H1 (cell line): ENCODE measurements around the gene OR6C70. TPM values are rescaled to one million over a fixed set of nuclear protein-coding genes. Genes with fewer than 3 reads are reported as not detected.
A peak's percentile ranks its signal among the peaks of the same experiment; 100 is the strongest.

Experiments
- CTCF ChIA-PET: fragments of 300-600 bp; sonication (Branson Sonifier 250); formaldehyde crosslinking; loops from one replicate; lab custom pipeline; 2021; ENCODE audit not compliant: partially characterized antibody; lab: Charles Lee
- POLR2A ChIA-PET: fragments of 300-600 bp; sonication (Branson Sonifier 250); formaldehyde crosslinking; loops from one replicate; lab custom pipeline; 2021; ENCODE audit warnings: inconsistent platforms; ENCODE audit not compliant: partially characterized antibody; lab: Charles Lee
- DNase-seq, 2 experiments: peaks; one replicate each; pipeline versions ENCODE4 v3.0.0 to v3.0.0-alpha.2; 2010 to 2022; ENCODE audit warnings: low spot score in 2 of 2, low read depth in 1 of 2, mixed read lengths in 1 of 2
- FAIRE-seq: peaks from 2 replicates; lab custom pipeline; 2011; peaks lifted over from hg19 to GRCh38; lab: Jason Lieb, UNC
- H2AFZ ChIP-seq: 2 replicates; pipeline ENCODE4 v1.8.1; 2012; ENCODE audit warnings: low read length, inconsistent platforms
- H2AK5ac ChIP-seq: 2 replicates; pipeline ENCODE4 v1.6.1; 2013; ENCODE audit warnings: low read depth, low read length
- H2BK120ac ChIP-seq: replicated peaks from 2 replicates; pipeline ENCODE3; 2013; ENCODE audit warnings: low read depth, low read length, inconsistent platforms
- H2BK12ac ChIP-seq: 2 replicates; pipeline ENCODE4 v1.6.1; 2013; ENCODE audit warnings: low read depth, low read length
- H2BK15ac ChIP-seq: 2 replicates; pipeline ENCODE4 v1.6.1; 2013; ENCODE audit warnings: low read length
- H2BK20ac ChIP-seq: 2 replicates; pipeline ENCODE4 v1.6.1; 2013; ENCODE audit warnings: low read length
- H2BK5ac ChIP-seq: 2 replicates; pipeline ENCODE4 v1.6.1; 2013; ENCODE audit warnings: low read depth, low read length
- H3K14ac ChIP-seq: 2 replicates; pipeline ENCODE4 v1.6.1; 2013; ENCODE audit warnings: inconsistent platforms; ENCODE audit not compliant: insufficient read length
- H3K18ac ChIP-seq: 2 replicates; pipeline ENCODE4 v1.6.1; 2013; ENCODE audit warnings: low read length; ENCODE audit errors: extremely low read depth
- H3K23ac ChIP-seq: 2 replicates; pipeline ENCODE4 v1.6.1; 2013; ENCODE audit warnings: inconsistent platforms; ENCODE audit not compliant: insufficient read length
- H3K23me2 ChIP-seq: 2 replicates; pipeline ENCODE4 v1.6.1; 2013; ENCODE audit warnings: low read depth, low read length
- H3K27ac ChIP-seq: 2 replicates; pipeline ENCODE4 v1.6.1; 2011; ENCODE audit warnings: low read depth, low read length, inconsistent platforms
- H3K27me3 ChIP-seq, 4 experiments: replicated peaks in 1 of 4; 1 replicate in 1 of 4; 2 replicates in 3 of 4; pipeline versions ENCODE4 v1.6.1 to v1.8.1; 2011 to 2013; ENCODE audit warnings: low read length in 3 of 4, mild to moderate bottlenecking in 3 of 4, inconsistent platforms in 2 of 4, mixed read lengths in 2 of 4, moderate library complexity in 1 of 4; ENCODE audit not compliant: control insufficient read depth in 3 of 4, insufficient read depth in 3 of 4; ENCODE audit errors: extremely low read depth in 1 of 4
- H3K36me3 ChIP-seq, 4 experiments: 2 replicates each; pipeline versions ENCODE4 v1.6.1 to v1.8.1; 2011 to 2013; ENCODE audit warnings: mild to moderate bottlenecking in 4 of 4, low read length in 3 of 4, moderate library complexity in 2 of 4, control low read depth in 1 of 4, inconsistent platforms in 1 of 4; ENCODE audit not compliant: insufficient read depth in 4 of 4, control insufficient read depth in 2 of 4
- H3K4ac ChIP-seq: replicated peaks from 2 replicates; pipeline ENCODE3; 2013; ENCODE audit warnings: low read length, low read depth, mixed read lengths, inconsistent platforms; ENCODE audit not compliant: insufficient read length
- H3K4me1 ChIP-seq, 4 experiments: replicated peaks in 1 of 4; 1 replicate in 1 of 4; 2 replicates in 3 of 4; pipeline versions ENCODE4 v1.6.1 to v1.8.1; 2011 to 2013; ENCODE audit warnings: low read length in 3 of 4, inconsistent platforms in 2 of 4, mixed read lengths in 1 of 4; ENCODE audit not compliant: insufficient read depth in 4 of 4, control insufficient read depth in 3 of 4
- H3K4me2 ChIP-seq, 2 experiments: 2 replicates each; pipeline versions ENCODE4 v1.6.1 to v1.8.1; 2011 to 2013; ENCODE audit warnings: low read depth in 2 of 2, low read length in 2 of 2, control low read depth in 1 of 2, inconsistent platforms in 1 of 2, mild to moderate bottlenecking in 1 of 2; ENCODE audit not compliant: insufficient read depth in 1 of 2
- H3K4me3 ChIP-seq, 4 experiments: fragments of 200-600, 300-600 bp in 1 of 4; sonication (generic), shearing (Covaris generic), sonication (Bioruptor Twin) in 1 of 4; 2 replicates each; pipeline versions ENCODE4 v1.5.1 to v1.8.1; 2011 to 2016; ENCODE audit warnings: low read length in 4 of 4, low read depth in 3 of 4, control low read depth in 2 of 4, inconsistent platforms in 2 of 4, mild to moderate bottlenecking in 2 of 4, mixed read lengths in 1 of 4, moderate library complexity in 1 of 4; ENCODE audit not compliant: insufficient read depth in 2 of 4; ENCODE audit errors: extremely low read depth in 1 of 4
- H3K56ac ChIP-seq: replicated peaks from 2 replicates; pipeline ENCODE3; 2013; ENCODE audit warnings: low read depth, mild to moderate bottlenecking, mixed read lengths, low read length, inconsistent platforms; ENCODE audit not compliant: insufficient read length
- H3K79me1 ChIP-seq: 2 replicates; pipeline ENCODE4 v1.6.1; 2013; ENCODE audit warnings: low read depth, low read length, control low read depth
- H3K79me2 ChIP-seq, 2 experiments: 2 replicates each; pipeline versions ENCODE4 v1.6.1 to v1.8.1; 2012 to 2013; ENCODE audit warnings: low read length in 2 of 2, mild to moderate bottlenecking in 2 of 2, inconsistent platforms in 1 of 2; ENCODE audit not compliant: insufficient read depth in 2 of 2, control insufficient read depth in 1 of 2
- H3K9ac ChIP-seq, 4 experiments: replicated peaks in 1 of 4; 1 replicate in 1 of 4; 2 replicates in 3 of 4; pipeline versions ENCODE4 v1.6.1 to v1.8.1; 2011 to 2013; ENCODE audit warnings: low read depth in 3 of 4, low read length in 3 of 4, control low read depth in 2 of 4, mild to moderate bottlenecking in 2 of 4, moderate library complexity in 2 of 4, inconsistent platforms in 1 of 4; ENCODE audit errors: extremely low read depth in 1 of 4
- H3K9me3 ChIP-seq, 2 experiments: 2 replicates each; pipeline versions ENCODE4 v1.6.1 to v1.8.1; 2012 to 2013; ENCODE audit warnings: mild to moderate bottlenecking in 2 of 2, moderate library complexity in 2 of 2, control low read depth in 1 of 2, inconsistent platforms in 1 of 2, low read depth in 1 of 2, low read length in 1 of 2, mixed read lengths in 1 of 2; ENCODE audit not compliant: insufficient read depth in 2 of 2
- H4K20me1 ChIP-seq, 2 experiments: replicated peaks in 1 of 2; 2 replicates each; pipeline versions ENCODE3 to v1.8.1; 2011 to 2013; ENCODE audit warnings: inconsistent platforms in 2 of 2, low read length in 2 of 2, mild to moderate bottlenecking in 1 of 2; ENCODE audit not compliant: insufficient read depth in 2 of 2, control insufficient read depth in 1 of 2
- H4K5ac ChIP-seq: 2 replicates; pipeline ENCODE4 v1.6.1; 2013; ENCODE audit warnings: low read length, low read depth, mixed read lengths, inconsistent platforms; ENCODE audit not compliant: insufficient read length
- H4K8ac ChIP-seq: 2 replicates; pipeline ENCODE4 v1.8.0; 2013; ENCODE audit warnings: mild to moderate bottlenecking, moderate library complexity, low read length, inconsistent platforms; ENCODE audit not compliant: insufficient read depth; ENCODE audit errors: extremely low read depth
- H4K91ac ChIP-seq: replicated peaks from 2 replicates; pipeline ENCODE3; 2013; ENCODE audit warnings: low read length, mixed read lengths, inconsistent platforms; ENCODE audit not compliant: insufficient read length
- BACH1 ChIP-seq: IDR thresholded peaks from 2 replicates; pipeline ENCODE4 v1.6.1; 2012; ENCODE audit warnings: low read length, improper control_type of control experiment
- CEBPB ChIP-seq: IDR thresholded peaks from 2 replicates; pipeline ENCODE4 v1.6.1; 2012; ENCODE audit warnings: low read depth, low read length
- WGBS, 2 experiments: shearing (Covaris generic) in 1 of 2; methylation state at CpG; one replicate each; pipeline versions ENCODE4 v1.1.6 to v1.1.7; 2013 to 2015; ENCODE audit warnings: low lambda C conversion rate in 2 of 2, mixed read lengths in 2 of 2, inconsistent platforms in 1 of 2, low coverage in 1 of 2, missing lambda C conversion rate in 1 of 2; ENCODE audit not compliant: insufficient replicate concordance in 2 of 2, insufficient coverage in 1 of 2, insufficient read length in 1 of 2; ENCODE audit errors: extremely low coverage in 1 of 2, missing lambda C conversion rate in 1 of 2; 5-methylcytosine and 5-hydroxymethylcytosine counted together
- polyA plus RNA-seq, 7 experiments: library from polyadenylated mRNA; depleted of rRNA in 3 of 7; stranded (reverse) in 5 of 7; unstranded in 2 of 7; fragments of >200 nt in 5 of 7; fragments of 200-250 nt in 2 of 7; gene quantifications; 1 replicate in 5 of 7; 2 replicates in 1 of 7; 4 replicates in 1 of 7; pipeline versions ENCODE4 v1.2.1 to v1.2.3, GENCODE V29; 2011 to 2013; ENCODE audit warnings: missing spikeins in 2 of 7, mixed read lengths in 2 of 7
- total RNA-seq: library from RNA; stranded (reverse); fragmentation: NEBNext Ultra II Directional; extraction: Animal tissue kit (Norgen Biotek cat#: 25700); gene quantifications from 2 replicates; pipeline ENCODE4 v1.2.1, GENCODE V29; 2021
- TF ChIP-seq, protein P1 (sequence below): IDR thresholded peaks from 2 replicates; pipeline ENCODE4 v1.6.1; 2011; ENCODE audit warnings: low read length, improper control_type of control experiment

OR6C70 gene
- total and polyA plus RNA-seq, 2 of the 8 experiments (the other 6 are each of a cell fraction or from before 2014, with no cell fraction given): not detected

GRCh38 chr12:55425954-55426353, 44.0 kb downstream of the OR6C70 start, which contains the start of gene OR6C76:
Gene OR6C76 (plus strand): TSS chr12:55426254. CDS start chr12:55426254, 0 bp downstream.
- WGBS, 2 experiments: 94% methylated on average over 4 of the region's 4 CpGs; no CpG with 5 or more reads in 1 of the 2 experiments

More at GRCh38 chr12:55425954-55426353, 44.0 kb downstream of the OR6C70 start, which contains the start of gene OR6C76:
- H3K4me2 ChIP-seq: no peak within 1 kb of the TSS
- no peaks in the 10 kb centered on the region for H3K9me3 ChIP-seq
- no peak within 1 kb of the TSS for H2BK12ac ChIP-seq
- POLR2A ChIA-PET: no interaction called here
- H3K4me3 ChIP-seq: no peak within 1 kb of the TSS
- no peaks in the 10 kb centered on the region for H3K23me2 ChIP-seq
- no peak within 1 kb of the TSS for H2BK20ac ChIP-seq
- no peak within 1 kb of the TSS for H2BK5ac ChIP-seq
- H2BK15ac ChIP-seq: 0 out of 2 replicates have a peak within 1 kb of the TSS, but pooled peaks have one; percentile 74
- peaks cover 0 to 8% (median 2%) of the 10 kb centered on the region in 4 experiments; a peak in 3 of 7 replicates for H3K4me1 ChIP-seq
- no peak within 1 kb of the TSS for H4K91ac ChIP-seq
- TF ChIP-seq BACH1 (no peak), CEBPB (no peak)
- TF ChIP-seq, protein P1, sequence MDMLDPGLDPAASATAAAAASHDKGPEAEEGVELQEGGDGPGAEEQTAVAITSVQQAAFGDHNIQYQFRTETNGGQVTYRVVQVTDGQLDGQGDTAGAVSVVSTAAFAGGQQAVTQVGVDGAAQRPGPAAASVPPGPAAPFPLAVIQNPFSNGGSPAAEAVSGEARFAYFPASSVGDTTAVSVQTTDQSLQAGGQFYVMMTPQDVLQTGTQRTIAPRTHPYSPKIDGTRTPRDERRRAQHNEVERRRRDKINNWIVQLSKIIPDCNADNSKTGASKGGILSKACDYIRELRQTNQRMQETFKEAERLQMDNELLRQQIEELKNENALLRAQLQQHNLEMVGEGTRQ: no peak
- CTCF ChIA-PET: interaction anchor here (1.3 kb wide), 1 partner anchor 13 kb away, joined by 5 read pairs; no protein-coding TSS in a partner anchor
- H3K14ac ChIP-seq: no peak within 1 kb of the TSS
- H3K18ac ChIP-seq: no peak within 1 kb of the TSS
- H4K8ac ChIP-seq: no peak within 1 kb of the TSS
- H2AK5ac ChIP-seq: no peak within 1 kb of the TSS
- no peak within 1 kb of the TSS for H2BK120ac ChIP-seq
- no peaks in the 10 kb centered on the region for H4K20me1 ChIP-seq
- H3K9ac ChIP-seq: no peak within 1 kb of the TSS
- H4K5ac ChIP-seq: no peak within 1 kb of the TSS
- FAIRE-seq (no peak), DNase-seq (no peak)
- H3K27me3 ChIP-seq: no peaks in the 10 kb centered on the region
- H3K79me2 ChIP-seq: no peaks in the 10 kb centered on the region
- H3K79me1 ChIP-seq: no peaks in the 10 kb centered on the region
- H3K36me3 ChIP-seq: no peaks in the 10 kb centered on the region
- no peak within 1 kb of the TSS for H3K4ac ChIP-seq
- no peak within 1 kb of the TSS for H3K23ac ChIP-seq
- no peak within 1 kb of the TSS for H3K56ac ChIP-seq
- H2AFZ ChIP-seq: peak within 1 kb of the TSS; percentile 27; the same call in 1 of the 2 replicates
- no peak within 1 kb of the TSS for H3K27ac ChIP-seq
